IMR-90 (cell line): Measurements from ENCODE around the gene SLC52A1. TPM values are rescaled to one million over a fixed set of nuclear protein-coding genes. Genes with fewer than 3 reads are reported as not detected.

Experiments used
- ATAC-seq: fragments of 200-7000 bp; cut with Tn5 transposase; 2 replicates; pipeline ENCODE4 v1.9.1; 2020; ENCODE audit warnings: low read depth, mild to moderate bottlenecking, moderate library complexity
- BruUV-seq: library from RNA; stranded (reverse); fragments of 400-500 nt; replicated peaks from 2 replicates; lab custom pipeline; 2021; lab: Mats Ljungman, UMichigan
- CTCF ChIA-PET: fragments of 300-600 bp; formaldehyde crosslinking; extraction: SDS; loops from one replicate; lab custom pipeline; 2021; ENCODE audit warnings: antibody characterized with exemption; lab: Yijun Ruan, JAX
- POLR2A ChIA-PET: fragments of 300-600 bp; sonication (Branson Sonifier 250); formaldehyde crosslinking; loops from one replicate; lab custom pipeline; 2022; ENCODE audit warnings: antibody characterized with exemption; ENCODE audit not compliant: unreplicated experiment; lab: Charles Lee
- DNase-seq: peaks from one replicate; pipeline ENCODE4 v3.0.0; 2013
- H2AFZ ChIP-seq: replicated peaks from 2 replicates; pipeline ENCODE3; 2013; ENCODE audit warnings: low read length, mild to moderate bottlenecking; ENCODE audit not compliant: poor library complexity
- H2AK5ac ChIP-seq: 2 replicates; pipeline ENCODE4 v1.6.1; 2013; ENCODE audit warnings: low read depth, low read length, inconsistent platforms
- H2AK9ac ChIP-seq: replicated peaks from 2 replicates; pipeline ENCODE3; 2013; ENCODE audit warnings: mild to moderate bottlenecking, low read depth, low read length, moderate library complexity; ENCODE audit not compliant: poor library complexity
- H2BK120ac ChIP-seq: 2 replicates; pipeline ENCODE4 v1.6.1; 2013; ENCODE audit warnings: low read depth, low read length, inconsistent platforms
- H2BK15ac ChIP-seq: 3 replicates; pipeline ENCODE4 v1.6.1; 2013; ENCODE audit warnings: low read depth, low read length, inconsistent platforms
- H2BK20ac ChIP-seq: 2 replicates; pipeline ENCODE4 v1.6.1; 2013; ENCODE audit warnings: low read depth, mild to moderate bottlenecking, inconsistent platforms, low read length, moderate library complexity
- H2BK5ac ChIP-seq: 2 replicates; pipeline ENCODE4 v1.6.1; 2013; ENCODE audit warnings: mild to moderate bottlenecking, low read depth, low read length, inconsistent platforms; ENCODE audit not compliant: poor library complexity, severe bottlenecking
- H3K14ac ChIP-seq: replicated peaks from 2 replicates; pipeline ENCODE4 v1.6.1; 2013; ENCODE audit warnings: low read depth, low read length, inconsistent platforms
- H3K18ac ChIP-seq: 2 replicates; pipeline ENCODE4 v1.6.1; 2013; ENCODE audit warnings: low read depth, low read length, control low read depth
- H3K23ac ChIP-seq: 2 replicates; pipeline ENCODE4 v1.6.1; 2013; ENCODE audit warnings: low read depth, low read length, inconsistent platforms
- H3K27ac ChIP-seq: 2 replicates; pipeline ENCODE4 v1.5.1; 2013; ENCODE audit warnings: mild to moderate bottlenecking, control low read depth, low read length; ENCODE audit not compliant: insufficient read depth
- H3K27me3 ChIP-seq: 2 replicates; pipeline ENCODE4 v1.6.1; 2013; ENCODE audit warnings: low read length; ENCODE audit not compliant: control insufficient read depth, insufficient read depth
- H3K36me3 ChIP-seq: 2 replicates; pipeline ENCODE4 v1.6.1; 2013; ENCODE audit warnings: low read length, mixed read lengths; ENCODE audit not compliant: control insufficient read depth, insufficient read depth
- H3K4ac ChIP-seq: 2 replicates; pipeline ENCODE4 v1.6.1; 2013; ENCODE audit warnings: low read depth, low read length, inconsistent platforms
- H3K4me1 ChIP-seq: 2 replicates; pipeline ENCODE4 v1.6.1; 2013; ENCODE audit warnings: low read length, mixed read lengths; ENCODE audit not compliant: control insufficient read depth, insufficient read depth
- H3K4me2 ChIP-seq: 2 replicates; pipeline ENCODE4 v1.6.1; 2013; ENCODE audit warnings: low read depth, mild to moderate bottlenecking, control low read depth, low read length, moderate library complexity
- H3K4me3 ChIP-seq: 2 replicates; pipeline ENCODE4 v1.5.1; 2013; ENCODE audit warnings: low read depth, mild to moderate bottlenecking, control low read depth, low read length, moderate library complexity; ENCODE audit not compliant: insufficient read depth
- H3K56ac ChIP-seq: 2 replicates; pipeline ENCODE4 v1.6.1; 2013; ENCODE audit warnings: low read length, inconsistent platforms; ENCODE audit not compliant: insufficient read depth; ENCODE audit errors: extremely low read depth
- H3K79me1 ChIP-seq, 2 experiments: 2 replicates each; pipeline ENCODE4 v1.6.1; 2013; ENCODE audit warnings: low read length in 2 of 2, inconsistent platforms in 1 of 2, low read depth in 1 of 2
- H3K9ac ChIP-seq: 2 replicates; pipeline ENCODE4 v1.6.1; 2013; ENCODE audit warnings: low read depth, low read length, control low read depth
- H3K9me1 ChIP-seq: 2 replicates; pipeline ENCODE4 v1.6.1; 2013; ENCODE audit warnings: low read length, inconsistent platforms; ENCODE audit not compliant: insufficient read depth
- H3K9me3 ChIP-seq: 2 replicates; pipeline ENCODE4 v1.6.1; 2013; ENCODE audit warnings: low read length; ENCODE audit not compliant: control insufficient read depth, insufficient read depth
- H4K20me1 ChIP-seq: 2 replicates; pipeline ENCODE4 v1.6.1; 2013; ENCODE audit warnings: low read length, inconsistent platforms; ENCODE audit not compliant: insufficient read depth
- H4K5ac ChIP-seq: 2 replicates; pipeline ENCODE4 v1.6.1; 2013; ENCODE audit warnings: mild to moderate bottlenecking, low read depth, low read length, control low read depth
- H4K8ac ChIP-seq, 2 experiments: 2 replicates each; pipeline ENCODE4 v1.6.1; 2013; ENCODE audit warnings: low read depth in 2 of 2, low read length in 2 of 2, control low read depth in 1 of 2, inconsistent platforms in 1 of 2
- H4K91ac ChIP-seq: 2 replicates; pipeline ENCODE4 v1.6.1; 2013; ENCODE audit warnings: low read depth, low read length, inconsistent platforms; ENCODE audit not compliant: insufficient read depth
- BHLHE40 ChIP-seq: fragments of 150-350 bp; IDR thresholded peaks from 2 replicates; pipeline ENCODE4 v1.6.1; 2016; ENCODE audit warnings: mild to moderate bottlenecking, low read depth, low read length
- ELK1 ChIP-seq: fragments of 150-350 bp; IDR thresholded peaks from 2 replicates; pipeline ENCODE4 v1.6.1; 2016; ENCODE audit warnings: low read depth, mild to moderate bottlenecking, low read length, moderate library complexity, borderline replicate concordance
- FOS ChIP-seq: fragments of 150-350 bp; IDR thresholded peaks from 2 replicates; pipeline ENCODE4 v1.6.1; 2016; ENCODE audit warnings: low read depth, low read length
- MAFK ChIP-seq: IDR thresholded peaks from 2 replicates; pipeline ENCODE4 v1.6.1; 2012; ENCODE audit warnings: low read depth, low read length, improper control_type of control experiment
- POLR2A ChIP-seq: IDR thresholded peaks from 2 replicates; pipeline ENCODE4 v1.6.1; 2012; ENCODE audit warnings: mild to moderate bottlenecking, low read depth, low read length
- RAD21 ChIP-seq: IDR thresholded peaks from 2 replicates; pipeline ENCODE4 v1.6.1; 2012; ENCODE audit warnings: low read length, improper control_type of control experiment
- SMC3 ChIP-seq: fragments of 150-350 bp; IDR thresholded peaks from 2 replicates; pipeline ENCODE4 v1.6.1; 2016; ENCODE audit warnings: low read depth, mild to moderate bottlenecking, antibody characterized with exemption, low read length, moderate library complexity
- WGBS, 2 experiments: methylation state at CpG; one replicate each; pipeline versions ENCODE4 v1.1.5 to v1.1.7; 2013; ENCODE audit warnings: missing lambda C conversion rate in 2 of 2; ENCODE audit not compliant: insufficient read length in 1 of 2; ENCODE audit errors: extremely low coverage in 2 of 2; 5-methylcytosine and 5-hydroxymethylcytosine counted together
- dilution Hi-C: fragments of 300-500 bp; cut with HindIII; formaldehyde crosslinking; loops from one replicate; pipeline ENCODE4 v1.14.3; 2018; ENCODE audit warnings: low sequenced_read_pairs; ENCODE audit not compliant: unreplicated experiment
- in situ Hi-C: fragments of 300-500 bp; cut with MboI; formaldehyde crosslinking; loops from 3 replicates; pipeline ENCODE4 v1.14.3; 2019; ENCODE audit warnings: low sequenced_read_pairs, inconsistent platforms, mixed read lengths
- intact Hi-C: fragments of 100-400 bp; cut with micrococcal nuclease; formaldehyde crosslinking; loops from 2 replicates; pipeline ENCODE4 v1.10.0; 2022
- polyA plus RNA-seq, 3 experiments: library from polyadenylated mRNA; depleted of rRNA; stranded (reverse); fragments of >200 nt; gene quantifications; 2 replicates each; pipeline ENCODE4 v1.2.3, GENCODE V29; 2012; ENCODE audit warnings: low replicate concordance in 1 of 3
- total RNA-seq: library from RNA; depleted of rRNA; stranded (reverse); fragments of >200 nt; gene quantifications from 2 replicates; pipeline ENCODE4 v1.2.3, GENCODE V29; 2012

SLC52A1 gene
- total and polyA plus RNA-seq, 2 of the 4 experiments (the other 2 are of a cell fraction) = not detected

DNA sequence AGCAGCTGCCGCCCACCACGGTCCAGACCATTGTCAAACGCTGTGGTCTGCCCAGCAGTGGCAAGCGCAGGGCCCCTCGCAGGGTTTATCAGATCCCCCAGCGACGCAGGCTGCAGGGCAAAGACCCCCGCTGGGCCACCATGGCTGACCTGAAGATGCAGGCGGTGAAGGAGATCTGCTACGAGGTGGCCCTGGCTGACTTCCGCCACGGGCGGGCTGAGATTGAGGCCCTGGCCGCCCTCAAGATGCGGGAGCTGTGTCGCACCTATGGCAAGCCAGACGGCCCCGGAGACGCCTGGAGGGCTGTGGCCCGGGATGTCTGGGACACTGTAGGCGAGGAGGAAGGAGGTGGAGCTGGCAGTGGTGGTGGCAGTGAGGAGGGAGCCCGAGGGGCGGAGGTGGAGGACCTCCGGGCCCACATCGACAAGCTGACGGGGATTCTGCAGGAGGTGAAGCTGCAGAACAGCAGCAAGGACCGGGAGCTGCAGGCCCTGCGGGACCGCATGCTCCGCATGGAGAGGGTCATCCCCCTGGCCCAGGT is 13.0 kb downstream of the SLC52A1 start:
- POLR2A ChIA-PET = no interaction called here
- no peak overlapping the region for H3K4me2 ChIP-seq
- no peak overlapping the region for H3K18ac ChIP-seq
- peaks cover 4% of the 10 kb centered on the region; the same call in 1 of the 2 replicates for H3K9me1 ChIP-seq
- WGBS, 2 experiments = 93% methylated on average over 23 of the region's 30 CpGs; no CpG with 5 or more reads in 1 of the 2 experiments
- no peak overlapping the region for H2AK9ac ChIP-seq
- no peak overlapping the region for H2BK15ac ChIP-seq
- no peak overlapping the region for H2BK5ac ChIP-seq
- no peak overlapping the region for H3K23ac ChIP-seq
- dilution Hi-C loops (no loop called here), in situ Hi-C loops (no loop called here), intact Hi-C loops (no loop called here)
- H3K9ac ChIP-seq = no peak overlapping the region
- no peak for DNase-seq
- no peak overlapping the region for H2BK20ac ChIP-seq
- H2AFZ ChIP-seq = no peak overlapping the region
- H3K27ac ChIP-seq = no peak overlapping the region
- H3K36me3 ChIP-seq = peaks cover 52% of the 10 kb centered on the region
- no peak overlapping the region for H4K8ac ChIP-seq
- no peaks in the 10 kb centered on the region for H3K4me1 ChIP-seq
- peaks cover 9% of the 10 kb centered on the region; the same call in 1 of the 2 replicates for H4K20me1 ChIP-seq
- no peak overlapping the region for H2BK120ac ChIP-seq
- no peak overlapping the region for H3K14ac ChIP-seq
- H3K9me3 ChIP-seq = no peaks in the 10 kb centered on the region
- no TSS peak for BruUV-seq
- no peak overlapping the region for H3K4ac ChIP-seq
- H4K5ac ChIP-seq = no peak overlapping the region
- H3K79me1 ChIP-seq = no peaks in the 10 kb centered on the region
- CTCF ChIA-PET = no interaction called here
- H2AK5ac ChIP-seq = no peak overlapping the region
- no peak for TF ChIP-seq FOS
- TF ChIP-seq RAD21 = no peak
- no peak for TF ChIP-seq SMC3
- TF ChIP-seq MAFK = no peak
- no peak for TF ChIP-seq ELK1
- no peak for TF ChIP-seq POLR2A
- no peak for TF ChIP-seq BHLHE40
- no peak overlapping the region for H4K91ac ChIP-seq
- H3K4me3 ChIP-seq = no peak overlapping the region
- H3K56ac ChIP-seq = no peak overlapping the region
- no peak for ATAC-seq
- no peaks in the 10 kb centered on the region for H3K27me3 ChIP-seq
